Activated T-helper 9 cell treated with anti-CD3 and anti-CD28 coated beads, Interleukin-2, amount 50 U/mL, for 16 hours (primary cell): Measurements from ENCODE around the gene CARMIL1.

Experiments
- DNase-seq: peaks from one replicate; pipeline ENCODE4 v3.0.0-alpha.2; 2020; ENCODE audit warnings: low read depth

Gene CARMIL1

GRCh38 chr6:25311331-25311840 lies 32.2 kb downstream of the CARMIL1 start:
- DNase-seq, result no peak

GRCh38 chr6:25312034-25312620 lies 33.0 kb downstream of the CARMIL1 start:
- no peak for DNase-seq

- DNase-seq, result no peak
These were observed 33.5 kb downstream of the CARMIL1 start for GRCh38 chr6:25312703-25313102.

- DNase-seq, result no peak
These were observed 35.5 kb downstream of the CARMIL1 start for GRCh38 chr6:25314509-25315175.

GRCh38 chr6:25315194-25316177 lies 36.3 kb downstream of the CARMIL1 start:
- no peak for DNase-seq

GRCh38 chr6:25316626-25317025 lies 37.5 kb downstream of the CARMIL1 start:
- DNase-seq, result no peak

- no peak for DNase-seq
These were observed 39.4 kb downstream of the CARMIL1 start for GRCh38 chr6:25318589-25318988.

- DNase-seq, result no peak
These were observed 41.3 kb downstream of the CARMIL1 start for GRCh38 chr6:25320459-25320858.

- DNase-seq, result no peak
These were observed 43.5 kb downstream of the CARMIL1 start for GRCh38 chr6:25322692-25323091.

GRCh38 chr6:25324066-25324762 lies 45.0 kb downstream of the CARMIL1 start:
- DNase-seq, result no peak

- no peak for DNase-seq
These were observed 47.0 kb downstream of the CARMIL1 start for GRCh38 chr6:25326126-25326525.

- DNase-seq, result no peak
These were observed 47.8 kb downstream of the CARMIL1 start for GRCh38 chr6:25326960-25327359.

- DNase-seq, result no peak
These were observed 48.3 kb downstream of the CARMIL1 start for GRCh38 chr6:25327432-25327831.

- no peak for DNase-seq
These were observed 50.1 kb downstream of the CARMIL1 start for GRCh38 chr6:25329161-25329817.

GRCh38 chr6:25329982-25330381 lies 50.8 kb downstream of the CARMIL1 start:
- DNase-seq, result no peak

GRCh38 chr6:25330796-25331685 lies 51.9 kb downstream of the CARMIL1 start:
- no peak for DNase-seq

GRCh38 chr6:25332165-25332564 lies 53.0 kb downstream of the CARMIL1 start:
- DNase-seq, result no peak

GRCh38 chr6:25332655-25333071 lies 53.5 kb downstream of the CARMIL1 start:
- no peak for DNase-seq

GRCh38 chr6:25333471-25333870 lies 54.3 kb downstream of the CARMIL1 start:
- no peak for DNase-seq

- DNase-seq, result no peak
These were observed 55.6 kb downstream of the CARMIL1 start for GRCh38 chr6:25334793-25335192.
